ENCODE data around the gene ATP8B4.

ATP8B4 gene

DNA sequence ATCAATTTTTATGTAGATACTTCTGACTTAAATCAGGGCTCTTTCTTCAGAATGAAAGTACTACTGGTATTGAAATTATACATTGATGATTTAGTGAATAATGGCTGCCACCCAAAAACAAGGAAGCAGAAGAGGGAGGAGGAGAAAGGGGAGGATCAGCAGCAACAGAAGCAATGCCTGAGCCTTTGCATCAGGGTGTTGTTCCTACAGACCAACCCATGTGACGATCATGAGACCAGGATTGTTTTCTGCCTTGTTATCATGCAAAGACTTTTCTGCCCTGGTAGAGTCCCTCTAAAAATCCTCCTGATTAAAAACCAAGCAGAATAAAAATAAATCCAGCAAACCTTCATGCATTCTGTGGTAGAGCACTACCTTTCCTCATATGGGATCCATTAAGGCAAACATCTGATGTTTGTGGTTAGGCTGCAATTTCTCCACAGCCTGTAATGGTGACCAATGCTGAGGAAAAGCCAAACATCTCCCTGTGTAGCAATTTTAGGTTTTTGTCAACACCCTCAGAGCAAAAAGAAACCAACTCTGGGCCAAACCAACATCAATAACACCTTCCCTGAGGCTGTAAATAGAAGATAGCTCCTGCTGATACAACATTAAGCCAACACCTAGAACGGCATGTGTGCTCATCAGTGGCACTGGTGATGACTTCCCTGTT lies 191.7 kb downstream of the ATP8B4 start:
- no peak for DNase-seq

DNA sequence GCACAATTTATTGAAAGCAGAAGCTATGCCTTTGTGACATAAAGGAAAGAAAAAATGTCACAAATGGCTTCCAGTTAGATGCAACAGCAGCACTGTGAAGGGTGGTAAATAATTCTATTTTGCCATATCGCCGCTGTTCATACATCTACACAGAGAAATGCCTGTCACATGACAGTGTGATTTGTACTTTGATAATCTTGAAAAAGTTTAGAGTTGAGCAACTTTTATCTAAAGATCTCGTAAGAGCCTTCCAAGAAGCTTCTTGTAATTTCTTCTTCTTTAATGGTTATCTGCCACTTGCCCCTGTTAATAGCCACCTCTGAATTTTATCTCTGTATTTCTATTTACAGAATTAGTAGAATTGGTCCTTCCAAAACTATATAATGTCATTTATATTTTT lies 192.3 kb downstream of the ATP8B4 start:
- no peak for DNase-seq

DNA sequence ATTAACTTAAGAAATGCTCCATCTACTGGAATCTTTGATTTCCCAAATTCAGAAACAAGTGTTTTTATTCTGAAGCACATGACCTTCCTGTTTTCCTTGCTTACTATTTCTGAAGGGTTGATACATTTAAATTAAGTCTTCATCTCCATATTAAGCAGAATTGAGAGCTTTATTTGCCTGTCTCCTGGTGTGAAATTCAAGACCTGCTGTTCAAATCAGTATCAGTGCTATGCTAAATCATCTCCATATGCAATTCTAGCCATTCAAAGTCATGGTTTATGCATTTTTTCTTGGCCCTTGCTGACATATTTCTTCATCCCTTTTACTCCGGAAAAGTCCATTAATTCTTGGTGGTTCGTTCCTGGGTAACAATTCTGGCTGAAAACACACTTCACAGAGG lies 195.4 kb downstream of the ATP8B4 start:
- no peak for DNase-seq

DNA sequence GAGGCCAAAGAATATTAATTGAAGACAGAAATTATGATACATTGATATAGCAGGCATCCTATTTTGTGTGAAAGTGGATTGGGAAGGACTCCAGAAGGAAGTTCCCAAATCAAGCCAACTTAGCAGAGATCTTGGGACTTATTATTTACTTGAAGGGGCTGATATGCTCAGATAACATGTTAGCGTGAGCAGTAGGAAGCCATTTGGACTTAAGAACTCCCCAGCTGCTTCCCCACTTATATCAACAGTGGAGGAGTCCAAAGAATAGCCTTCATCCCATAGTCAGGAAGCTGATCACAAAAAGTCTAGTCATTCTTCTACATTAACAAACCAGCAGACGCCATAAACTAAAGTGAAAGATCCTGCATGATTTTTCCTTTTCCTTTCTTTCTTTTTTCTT lies 200.0 kb downstream of the ATP8B4 start:
- no peak for DNase-seq

DNA sequence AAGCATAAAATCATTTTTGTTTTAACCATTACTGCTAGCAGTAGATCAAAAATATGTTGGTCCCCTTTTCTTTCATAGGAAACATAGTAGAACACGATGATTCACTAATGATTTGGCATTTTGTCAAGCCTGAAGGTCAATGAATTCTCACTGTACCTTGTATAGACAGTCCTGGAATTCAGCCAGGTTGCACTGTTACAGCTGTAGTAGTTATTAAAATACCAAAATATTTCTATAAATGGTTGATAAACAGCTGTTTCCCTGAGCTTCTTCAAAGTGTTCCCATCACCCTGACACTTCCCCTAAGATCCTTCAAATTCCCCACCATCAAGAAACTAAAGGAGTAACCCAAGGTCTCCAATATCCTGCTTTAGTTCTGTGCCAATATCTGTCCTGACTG lies 200.9 kb downstream of the ATP8B4 start:
- no peak for DNase-seq

DNA sequence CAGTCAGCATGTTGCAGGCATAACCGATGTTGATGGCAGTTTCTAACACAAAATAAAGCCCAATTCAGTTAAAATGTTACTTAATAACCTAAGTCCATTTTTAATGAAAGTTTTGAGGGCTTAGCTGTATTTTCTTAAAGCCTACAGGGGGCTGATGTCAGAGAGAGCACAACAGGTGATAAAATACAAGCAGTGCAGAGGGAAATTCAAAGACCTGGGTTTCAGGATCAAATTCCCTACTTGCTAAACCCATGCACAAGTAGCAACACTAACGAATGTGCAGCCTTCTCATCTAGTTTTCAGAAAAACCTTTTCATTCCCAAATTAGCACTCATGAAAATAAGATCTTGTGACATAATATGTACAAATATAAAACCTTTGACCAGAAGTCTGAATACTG lies 202.0 kb downstream of the ATP8B4 start:
- DNase-seq = no peak

DNA sequence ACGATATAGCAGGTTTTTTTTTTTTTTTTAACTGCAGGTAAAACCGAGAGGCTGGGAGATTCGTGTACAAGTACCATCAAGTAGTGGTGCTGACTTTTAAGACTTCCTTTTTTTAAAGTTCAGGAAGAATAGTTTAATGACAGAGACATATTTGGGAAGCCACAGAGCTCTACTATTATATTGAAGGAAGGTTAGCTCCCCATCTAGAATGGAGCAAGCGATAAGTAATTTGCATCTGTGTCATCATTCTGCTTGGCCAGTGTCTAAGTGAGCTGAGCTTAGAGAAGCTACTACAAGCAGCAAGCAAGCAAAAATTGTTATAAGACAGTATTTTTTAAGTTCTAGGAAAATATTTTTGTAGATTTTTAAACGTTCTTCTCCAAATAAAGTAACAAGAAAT lies 203.2 kb downstream of the ATP8B4 start:
- no peak for DNase-seq

DNA sequence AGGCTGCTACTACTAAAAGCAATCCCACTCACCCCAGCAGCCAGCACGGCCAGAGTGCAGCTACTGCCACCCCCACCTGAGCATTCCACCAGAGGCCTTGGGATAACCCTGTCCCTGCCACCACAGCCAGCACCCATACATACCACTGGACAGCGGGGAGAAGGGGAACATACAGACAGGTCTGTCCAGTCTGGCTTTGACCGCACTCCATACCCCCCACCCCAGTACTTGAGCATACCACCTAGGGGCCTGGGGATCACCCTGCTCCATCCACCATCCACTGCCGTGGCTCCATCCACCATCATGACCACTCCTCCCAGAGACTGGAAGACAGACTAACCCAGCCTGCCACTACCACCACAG lies 210.1 kb downstream of the ATP8B4 start:
- no peak for DNase-seq

DNA sequence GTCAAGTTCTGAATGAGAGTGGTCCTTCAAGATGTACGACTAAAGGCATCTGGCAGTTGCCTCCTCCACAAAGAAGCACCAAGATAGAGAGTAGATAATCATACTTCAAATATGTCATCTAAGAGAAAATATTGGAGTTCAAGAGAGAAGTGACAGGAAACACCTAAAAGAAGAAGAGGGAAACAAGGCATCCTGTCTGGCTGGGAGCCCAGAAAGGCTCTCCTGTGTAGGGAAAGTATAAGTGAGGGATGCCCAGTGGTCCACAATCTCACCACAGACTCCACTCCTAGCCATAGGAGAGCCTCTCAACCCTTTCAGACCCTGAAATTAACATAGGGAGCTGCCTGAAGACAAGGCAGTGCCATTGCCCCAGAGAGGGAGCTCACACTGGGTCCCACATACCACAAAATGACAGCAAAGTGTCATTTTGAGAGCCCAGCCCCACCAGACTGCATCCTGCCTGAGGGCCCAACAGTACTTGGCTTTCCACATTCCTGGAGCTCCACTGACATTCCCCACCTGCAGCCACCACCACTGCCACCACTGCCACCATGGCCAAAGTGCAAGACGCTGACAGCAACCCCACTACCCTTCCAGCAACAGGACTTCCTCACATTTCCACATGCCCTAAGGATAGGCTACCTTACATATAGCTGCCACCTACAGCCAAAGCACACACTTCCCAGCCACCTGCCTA lies 210.6 kb downstream of the ATP8B4 start:
- no peak for DNase-seq

DNA sequence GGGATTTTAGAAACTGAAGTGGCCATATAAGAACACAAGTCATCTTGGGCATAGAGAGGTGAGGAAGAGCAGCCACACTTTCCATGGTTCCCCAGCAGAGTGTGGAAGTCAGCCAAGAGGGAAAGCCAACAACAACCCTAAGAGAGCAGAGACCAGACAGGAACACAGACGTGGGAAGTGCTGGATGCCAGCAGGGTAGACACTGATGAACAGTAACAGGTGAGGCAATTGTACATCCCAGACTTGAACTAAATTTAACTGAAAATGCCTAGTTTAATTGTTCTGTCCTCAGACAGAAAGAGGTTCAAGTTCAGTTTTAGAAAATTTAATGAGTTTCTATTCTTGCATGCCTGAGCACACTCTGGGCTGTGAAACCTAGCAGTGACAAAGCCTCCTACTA lies 212.1 kb downstream of the ATP8B4 start:
- no peak for DNase-seq

DNA sequence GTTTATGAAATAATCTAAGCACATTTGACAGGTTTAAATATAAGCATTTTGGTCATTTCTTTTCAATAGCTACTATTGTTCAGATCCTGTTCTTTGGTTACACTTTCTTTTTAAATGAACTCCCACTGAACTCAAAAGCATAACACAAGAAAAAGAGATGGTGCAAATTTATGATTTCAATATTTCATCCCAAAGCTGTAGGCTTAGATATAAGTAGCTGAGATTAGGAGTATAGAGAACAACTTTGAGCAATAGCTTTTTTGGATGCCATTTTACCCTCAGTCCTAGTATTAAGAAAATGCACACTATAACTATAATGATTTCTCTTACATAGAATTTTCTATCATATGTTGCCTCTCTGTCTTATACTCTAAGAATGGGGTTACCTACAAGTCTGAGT lies 213.8 kb downstream of the ATP8B4 start:
- DNase-seq = no peak

DNA sequence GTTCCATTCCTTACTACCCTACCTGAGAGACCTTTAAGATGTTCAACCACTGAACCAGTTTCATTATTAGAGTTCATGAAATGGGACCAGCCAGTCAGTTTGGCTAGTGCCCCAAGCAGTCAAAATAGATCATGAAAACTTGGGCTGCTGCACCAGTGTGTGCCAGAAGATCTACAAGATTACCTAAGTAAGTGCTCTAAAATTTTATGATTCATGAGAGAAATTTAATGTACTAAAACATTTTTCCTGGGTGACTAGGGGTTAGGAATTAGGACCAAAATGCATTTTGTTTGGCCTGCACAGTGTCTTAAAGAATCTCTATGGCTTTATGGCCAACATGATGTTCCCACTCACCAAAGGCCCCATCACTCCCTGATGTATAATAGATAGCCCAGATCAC lies 214.7 kb downstream of the ATP8B4 start:
- no peak for DNase-seq

DNA sequence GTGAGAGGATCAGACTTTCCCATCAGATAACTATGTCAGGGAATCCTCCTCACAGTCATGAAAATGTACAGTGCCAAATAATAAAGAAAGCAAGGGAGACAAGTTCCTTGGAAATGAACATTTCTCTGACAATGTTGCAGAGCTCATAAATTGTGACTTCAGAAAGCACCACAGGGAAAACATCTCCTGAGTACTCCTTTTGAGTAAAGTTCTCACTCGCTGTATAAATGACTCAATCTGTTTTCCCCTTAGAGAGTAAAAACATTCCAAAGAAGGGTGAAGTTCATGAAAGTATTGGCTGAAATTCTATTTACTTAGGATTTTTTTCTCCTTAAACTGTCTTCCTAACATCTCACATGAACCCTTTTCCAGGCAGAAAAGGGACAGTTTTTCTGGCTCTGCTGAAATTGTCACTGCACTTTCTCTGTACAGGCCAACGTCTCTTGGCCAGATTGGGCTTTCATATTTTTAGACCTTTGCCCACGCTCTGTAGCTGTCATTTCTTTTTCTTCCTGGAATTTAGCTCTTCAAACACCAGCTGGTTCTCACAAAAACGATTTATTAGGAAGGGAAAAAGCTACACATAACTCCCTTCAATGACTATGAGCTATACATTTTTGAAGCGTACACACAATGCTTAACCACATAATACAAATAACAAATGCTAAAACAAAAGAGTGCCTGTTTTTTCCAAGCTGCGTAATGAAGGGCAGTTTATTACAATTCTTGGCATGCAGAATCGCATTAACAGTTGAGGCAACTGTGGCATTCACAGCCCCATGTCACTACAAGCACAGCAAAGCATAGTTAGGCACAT lies 216.1 kb downstream of the ATP8B4 start:
- DNase-seq = peak in 1 of 14 donors; percentile 1

DNA sequence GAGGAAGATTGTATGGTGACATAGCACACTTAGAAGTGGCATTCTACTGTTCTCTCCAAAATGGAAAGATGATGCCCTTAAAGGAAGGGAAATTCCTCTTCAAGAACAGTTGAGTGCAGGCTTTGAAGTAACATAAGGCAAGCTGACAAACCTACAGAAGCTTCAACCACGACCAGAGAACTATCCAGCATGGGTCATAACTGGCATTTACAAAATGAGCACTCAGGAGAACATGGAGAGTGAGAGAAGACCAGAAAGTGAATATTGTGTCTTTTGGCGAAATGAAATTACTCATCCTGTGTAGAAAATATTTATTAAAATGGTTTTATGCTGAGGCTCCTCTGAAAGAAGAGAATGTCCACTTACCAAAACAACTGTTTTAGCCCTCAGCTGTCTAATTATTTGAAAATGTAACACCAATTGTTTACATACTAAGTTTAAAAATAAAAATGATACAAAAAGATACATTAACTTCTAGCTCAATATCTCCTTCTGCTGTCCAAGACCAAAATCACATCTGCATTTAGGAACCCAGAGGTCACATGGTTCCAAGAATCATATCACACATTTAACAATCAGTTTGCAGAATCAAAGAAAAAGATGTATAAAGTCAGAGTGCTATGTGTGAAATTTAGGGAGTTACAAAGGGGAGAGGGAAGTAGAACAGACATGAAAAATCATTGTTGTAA lies 216.9 kb downstream of the ATP8B4 start:
- peak in 1 of 14 donors; percentile 24 for DNase-seq

DNA sequence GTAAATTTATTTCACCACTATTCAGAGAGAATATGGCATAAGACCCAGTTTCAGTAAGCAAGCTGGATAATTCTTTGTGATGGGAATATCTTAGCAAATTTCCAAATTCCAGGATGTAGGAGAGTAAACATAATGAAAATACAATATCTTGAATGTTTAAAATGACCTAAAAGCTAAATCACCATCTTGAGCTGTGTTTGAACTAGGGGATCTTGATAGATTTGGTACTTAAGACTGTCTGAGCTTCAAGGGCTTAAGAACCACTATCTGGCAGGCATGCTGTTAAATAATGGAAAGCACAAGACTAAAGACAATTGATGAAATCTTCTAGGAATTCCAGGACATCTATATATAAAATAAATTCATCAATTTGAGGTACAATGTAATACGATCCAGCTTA lies 217.7 kb downstream of the ATP8B4 start:
- DNase-seq = no peak

DNA sequence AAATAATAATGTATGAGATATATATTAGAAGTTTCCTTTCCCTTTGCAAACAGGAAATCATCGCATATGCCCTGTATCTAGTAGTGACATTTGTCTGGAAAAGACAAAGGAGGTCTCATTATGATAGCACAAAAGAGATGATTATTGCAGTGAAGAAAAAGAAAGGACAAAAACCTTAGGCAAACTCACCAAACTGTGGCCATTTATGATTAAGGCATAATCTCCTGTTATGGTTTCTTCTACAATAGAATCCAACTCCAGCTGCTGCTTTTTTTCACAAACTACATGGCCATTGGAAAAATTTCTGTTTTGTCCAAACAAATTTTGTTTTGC lies 218.2 kb downstream of the ATP8B4 start:
- no peak for DNase-seq

DNA sequence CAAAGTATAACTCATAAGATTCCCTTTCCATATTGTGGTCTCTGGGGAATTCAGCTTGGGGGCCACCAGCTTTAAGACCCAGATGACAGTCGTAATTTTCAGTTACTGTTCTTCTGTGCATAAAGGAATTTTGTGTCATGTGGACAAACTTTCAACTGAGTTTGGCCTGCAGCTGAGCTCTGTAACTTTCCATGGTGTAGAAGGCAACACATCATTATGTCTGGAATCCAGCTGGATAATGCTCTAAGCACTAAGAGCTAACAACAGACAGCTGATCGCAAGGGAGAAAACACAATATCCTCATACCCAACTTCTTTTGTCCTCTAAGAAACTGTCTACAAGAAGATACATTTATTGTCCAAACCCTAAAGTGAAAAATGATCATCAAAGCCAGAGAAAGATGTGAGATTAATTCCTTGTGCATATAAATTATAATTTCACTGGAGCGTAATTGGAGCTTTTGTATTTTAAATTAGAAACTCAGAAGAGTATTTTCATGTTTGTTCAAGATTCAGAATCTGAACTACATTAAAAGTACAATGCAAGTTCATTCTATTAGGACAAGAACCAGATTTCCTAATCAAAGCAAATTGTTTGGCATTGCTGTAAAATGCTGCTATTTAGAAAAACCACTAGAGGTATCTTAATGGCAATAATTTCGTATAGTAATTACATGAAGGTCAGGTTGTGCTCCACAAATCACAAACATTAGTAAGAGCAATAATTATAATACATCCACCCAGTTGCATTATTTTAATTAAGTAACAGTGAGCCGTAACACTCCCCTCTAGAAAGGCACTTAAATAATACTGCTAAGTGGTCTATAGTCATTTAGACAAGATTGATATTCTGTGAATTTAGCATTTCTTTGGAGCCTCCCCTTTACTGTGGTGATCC lies 218.8 kb downstream of the ATP8B4 start:
- DNase-seq = no peak

DNA sequence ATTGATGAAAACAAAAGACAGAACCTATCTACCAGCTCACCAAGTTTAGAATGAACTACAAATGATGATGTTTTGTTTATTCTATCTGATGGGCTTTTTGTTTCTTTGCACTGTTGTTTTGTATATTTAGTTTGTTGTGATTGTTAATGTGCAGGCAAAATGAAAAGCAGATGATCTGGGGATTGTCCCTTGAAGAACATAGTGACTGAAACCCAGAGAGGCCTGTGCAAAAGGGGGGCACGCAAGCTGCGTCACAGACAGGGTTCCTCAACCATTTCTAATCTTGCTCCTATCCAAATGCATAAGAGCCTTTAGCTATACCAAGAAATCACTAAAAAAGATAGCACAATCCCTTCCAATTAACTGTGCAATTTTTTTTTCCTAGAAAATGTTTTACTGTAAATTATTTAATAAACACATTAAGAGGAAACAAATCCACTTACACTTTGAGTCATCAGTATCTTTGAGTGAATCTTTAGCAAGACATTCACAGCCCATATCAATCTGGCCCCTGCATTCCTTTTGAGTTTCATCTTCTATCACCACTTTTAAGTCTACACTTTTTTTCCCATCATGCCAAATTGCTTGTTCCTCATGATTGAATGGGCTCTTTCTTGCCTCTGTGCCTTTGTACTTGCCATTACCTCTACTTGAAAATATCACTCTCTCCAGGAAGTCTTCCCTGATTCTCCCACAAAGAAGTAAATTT lies 220.3 kb downstream of the ATP8B4 start:
- DNase-seq = no peak

DNA sequence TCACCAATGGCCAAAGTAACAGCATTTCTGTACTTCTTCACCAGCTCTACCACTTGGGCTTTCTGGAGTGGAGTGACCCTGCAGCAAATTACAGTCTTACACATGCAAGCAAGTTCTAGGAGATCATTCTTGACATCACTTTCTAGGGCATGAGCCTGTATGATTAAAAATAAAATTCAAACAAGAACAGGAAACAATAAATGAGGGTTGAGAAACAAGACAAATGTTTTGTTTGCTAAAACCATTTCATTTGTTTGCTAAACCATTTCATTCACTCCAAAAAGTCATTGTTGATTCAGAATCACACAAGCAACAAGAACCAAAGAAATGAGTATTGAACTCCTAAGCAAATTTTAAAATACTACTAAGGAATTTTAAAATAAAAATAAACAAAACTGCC lies 220.9 kb downstream of the ATP8B4 start:
- DNase-seq = no peak

DNA sequence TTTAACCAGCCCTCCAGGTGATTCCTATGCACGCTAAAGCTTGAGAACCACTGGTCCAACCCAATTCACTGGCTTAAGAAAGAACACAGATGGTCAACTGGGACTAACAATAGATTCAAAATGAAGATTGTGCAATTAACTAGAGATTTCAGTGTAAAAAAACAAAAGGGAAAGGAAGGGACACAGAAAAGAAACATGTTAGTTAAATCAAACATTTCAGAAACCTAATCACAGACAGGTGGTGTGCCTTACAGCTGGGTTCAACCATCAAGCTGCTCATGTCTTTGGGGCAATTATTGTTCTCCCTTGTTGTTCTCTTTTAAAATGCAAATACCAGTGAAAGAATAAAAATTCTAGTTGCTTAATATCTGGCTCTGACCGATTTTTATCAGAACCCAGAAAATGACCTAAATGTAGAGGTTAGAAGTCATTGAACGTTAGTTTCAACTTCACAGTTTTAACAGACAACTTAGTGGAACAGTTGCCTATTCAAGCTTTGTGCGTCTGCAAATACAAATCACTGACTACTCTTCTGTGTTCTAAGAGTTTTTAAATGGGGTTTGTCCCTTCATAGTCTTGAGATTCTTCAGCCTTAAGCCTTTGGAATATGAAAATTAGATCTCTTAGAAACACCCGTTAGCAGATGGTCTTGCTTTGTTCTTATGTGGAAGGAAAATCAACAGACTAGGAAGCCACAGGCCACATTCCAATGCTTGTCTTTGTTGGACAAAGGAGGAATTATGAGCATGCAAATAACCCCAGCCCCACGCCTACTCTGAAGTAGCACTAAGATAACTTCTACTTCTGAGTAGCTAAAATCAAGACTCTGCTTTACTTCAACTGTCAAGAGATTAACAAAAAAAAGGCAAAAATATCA lies 223.4 kb downstream of the ATP8B4 start:
- no peak for DNase-seq

DNA sequence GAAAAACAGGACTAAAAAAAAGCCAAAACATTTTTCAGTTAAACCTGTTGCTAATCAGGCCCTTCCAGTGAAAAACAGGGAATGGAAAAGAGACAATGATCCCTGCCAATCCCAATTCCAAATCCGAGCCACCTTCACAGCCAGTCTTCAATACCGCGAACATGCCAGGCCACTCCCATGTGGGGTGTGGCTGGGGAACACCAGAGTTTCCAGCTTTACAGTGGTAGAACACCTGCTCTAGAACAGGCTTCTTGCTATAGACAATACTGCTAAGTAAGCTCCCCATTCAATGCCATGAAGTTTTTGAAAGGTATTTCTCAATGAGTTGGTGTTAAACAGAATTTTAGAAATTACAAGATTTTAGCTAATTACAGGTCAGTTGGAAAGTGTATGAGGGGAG lies 228.3 kb downstream of the ATP8B4 start:
- no peak for DNase-seq
